ENCODE results near the gene ACOT7. TPM values are rescaled to one million over a fixed set of nuclear protein-coding genes. Genes with fewer than 3 reads are reported as not detected.

The ACOT7 gene
- total RNA-seq, 1 experiment from 2014 or later = 120 TPM

DNA sequence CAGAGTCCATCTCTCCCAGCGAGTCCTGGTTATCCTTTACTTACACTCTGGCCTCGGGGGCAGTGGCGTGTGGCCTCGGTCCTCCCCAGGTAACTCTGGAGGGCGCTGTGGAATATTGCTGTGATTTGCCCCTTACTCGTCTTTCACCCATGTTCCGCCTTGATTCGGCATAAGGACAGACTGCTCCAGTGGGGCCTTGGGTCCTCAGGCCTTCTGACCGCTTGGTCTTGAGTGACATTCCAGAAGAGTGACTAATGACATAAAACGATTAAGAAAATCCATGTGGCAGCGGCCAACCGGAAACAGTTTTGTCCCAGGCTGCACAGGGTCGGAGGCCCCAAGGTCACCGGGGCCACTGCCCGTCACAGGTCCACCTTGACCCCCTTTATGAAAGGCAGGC, 168.8 kb downstream of the ACOT7 start:
- TF ChIP-seq, protein P1, sequence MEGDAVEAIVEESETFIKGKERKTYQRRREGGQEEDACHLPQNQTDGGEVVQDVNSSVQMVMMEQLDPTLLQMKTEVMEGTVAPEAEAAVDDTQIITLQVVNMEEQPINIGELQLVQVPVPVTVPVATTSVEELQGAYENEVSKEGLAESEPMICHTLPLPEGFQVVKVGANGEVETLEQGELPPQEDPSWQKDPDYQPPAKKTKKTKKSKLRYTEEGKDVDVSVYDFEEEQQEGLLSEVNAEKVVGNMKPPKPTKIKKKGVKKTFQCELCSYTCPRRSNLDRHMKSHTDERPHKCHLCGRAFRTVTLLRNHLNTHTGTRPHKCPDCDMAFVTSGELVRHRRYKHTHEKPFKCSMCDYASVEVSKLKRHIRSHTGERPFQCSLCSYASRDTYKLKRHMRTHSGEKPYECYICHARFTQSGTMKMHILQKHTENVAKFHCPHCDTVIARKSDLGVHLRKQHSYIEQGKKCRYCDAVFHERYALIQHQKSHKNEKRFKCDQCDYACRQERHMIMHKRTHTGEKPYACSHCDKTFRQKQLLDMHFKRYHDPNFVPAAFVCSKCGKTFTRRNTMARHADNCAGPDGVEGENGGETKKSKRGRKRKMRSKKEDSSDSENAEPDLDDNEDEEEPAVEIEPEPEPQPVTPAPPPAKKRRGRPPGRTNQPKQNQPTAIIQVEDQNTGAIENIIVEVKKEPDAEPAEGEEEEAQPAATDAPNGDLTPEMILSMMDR (IDR thresholded peaks at IDR 0.05) = no peak
- no peak for TF ChIP-seq TCF7L2 (IDR thresholded peaks at IDR 0.05; ENCODE audit: low read depth, low read length)
- peak; percentile 49 for TF ChIP-seq POLR2AphosphoS5 (IDR thresholded peaks at IDR 0.05; ENCODE audit: low read depth, low read length)
- Histone ChIP-seq H3K4me3 (ENCODE audit: low read depth in 2 of 2, low read length in 2 of 2) (no peak overlapping the region), H3K27ac (ENCODE audit: low read length) (peak overlapping the region; percentile 64), H3K36me3 (ENCODE audit: control insufficient read depth, insufficient read depth, low read length) (peaks cover 10% of the 10 kb centered on the region; the same call in 1 of the 2 replicates), H3K9me3 (ENCODE audit: control insufficient read depth, insufficient read depth, low read depth, low read length) (no peaks in the 10 kb centered on the region), H3K27me3 (ENCODE audit: control insufficient read depth, insufficient read depth, low read length) (no peaks in the 10 kb centered on the region), H3K4me1 (ENCODE audit: control insufficient read depth, insufficient read depth, low read length) (peaks cover 17% of the 10 kb centered on the region)
- ATAC-seq (peak; percentile 73), DNase-seq (ENCODE audit: low read depth, low spot score) (no peak)
- intact Hi-C loops (cut with micrococcal nuclease; ENCODE audit: unreplicated experiment) (no loop called here), in situ Hi-C loops (cut with HindIII; ENCODE audit: low pct_unique_long_range_greater_than_20kb, low sequenced_read_pairs) (no loop called here)
- POLR2A ChIA-PET = no interaction called here
- BruUV-seq (replicated peaks) = no TSS peak
- CTCF ChIA-PET = interaction anchor here (1.5 kb wide), 1 partner anchor 20 kb away, joined by 5 read pairs; no protein-coding TSS in a partner anchor

DNA sequence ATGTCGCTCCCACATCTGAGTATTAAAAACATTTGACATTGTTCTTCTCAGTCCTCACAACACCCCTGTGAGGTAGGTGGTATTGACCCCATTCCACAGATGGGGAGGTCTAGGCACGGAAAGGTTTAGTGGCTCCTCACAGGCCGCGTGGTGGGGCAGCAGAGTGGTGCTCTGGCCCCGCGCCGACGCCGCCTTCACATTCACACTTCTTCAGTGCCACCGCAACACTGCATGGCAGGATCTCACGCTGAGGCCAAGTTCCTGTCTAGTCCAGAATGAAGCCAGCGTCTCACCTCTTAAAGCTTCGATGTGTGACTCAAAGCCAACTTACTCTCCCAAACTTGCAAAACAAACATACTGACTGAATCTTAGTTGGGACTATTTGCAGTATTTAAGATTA, 169.9 kb downstream of the ACOT7 start:
- ChIA-PET CTCF (no interaction called here), POLR2A (interaction anchor here (1.4 kb wide), 1 partner anchor 17 kb away, joined by 3 read pairs; the partner anchor contains the start of gene RNF207)
- Histone ChIP-seq H3K4me3 (ENCODE audit: low read depth in 2 of 2, low read length in 2 of 2) (no peak overlapping the region), H3K36me3 (ENCODE audit: control insufficient read depth, insufficient read depth, low read length) (peaks cover 10% of the 10 kb centered on the region; the same call in 1 of the 2 replicates), H3K9me3 (ENCODE audit: control insufficient read depth, insufficient read depth, low read depth, low read length) (no peaks in the 10 kb centered on the region), H3K4me1 (ENCODE audit: control insufficient read depth, insufficient read depth, low read length) (peaks cover 17% of the 10 kb centered on the region), H3K27ac (ENCODE audit: low read length) (peak overlapping the region; percentile 64; the same call in 1 of the 2 replicates), H3K27me3 (ENCODE audit: control insufficient read depth, insufficient read depth, low read length) (no peaks in the 10 kb centered on the region)
- TF ChIP-seq TCF7L2 (IDR thresholded peaks at IDR 0.05; ENCODE audit: low read depth, low read length) (no peak), POLR2AphosphoS5 (IDR thresholded peaks at IDR 0.05; ENCODE audit: low read depth, low read length) (no peak; the same call in 1 of the 2 replicates)
- TF ChIP-seq, protein P2, sequence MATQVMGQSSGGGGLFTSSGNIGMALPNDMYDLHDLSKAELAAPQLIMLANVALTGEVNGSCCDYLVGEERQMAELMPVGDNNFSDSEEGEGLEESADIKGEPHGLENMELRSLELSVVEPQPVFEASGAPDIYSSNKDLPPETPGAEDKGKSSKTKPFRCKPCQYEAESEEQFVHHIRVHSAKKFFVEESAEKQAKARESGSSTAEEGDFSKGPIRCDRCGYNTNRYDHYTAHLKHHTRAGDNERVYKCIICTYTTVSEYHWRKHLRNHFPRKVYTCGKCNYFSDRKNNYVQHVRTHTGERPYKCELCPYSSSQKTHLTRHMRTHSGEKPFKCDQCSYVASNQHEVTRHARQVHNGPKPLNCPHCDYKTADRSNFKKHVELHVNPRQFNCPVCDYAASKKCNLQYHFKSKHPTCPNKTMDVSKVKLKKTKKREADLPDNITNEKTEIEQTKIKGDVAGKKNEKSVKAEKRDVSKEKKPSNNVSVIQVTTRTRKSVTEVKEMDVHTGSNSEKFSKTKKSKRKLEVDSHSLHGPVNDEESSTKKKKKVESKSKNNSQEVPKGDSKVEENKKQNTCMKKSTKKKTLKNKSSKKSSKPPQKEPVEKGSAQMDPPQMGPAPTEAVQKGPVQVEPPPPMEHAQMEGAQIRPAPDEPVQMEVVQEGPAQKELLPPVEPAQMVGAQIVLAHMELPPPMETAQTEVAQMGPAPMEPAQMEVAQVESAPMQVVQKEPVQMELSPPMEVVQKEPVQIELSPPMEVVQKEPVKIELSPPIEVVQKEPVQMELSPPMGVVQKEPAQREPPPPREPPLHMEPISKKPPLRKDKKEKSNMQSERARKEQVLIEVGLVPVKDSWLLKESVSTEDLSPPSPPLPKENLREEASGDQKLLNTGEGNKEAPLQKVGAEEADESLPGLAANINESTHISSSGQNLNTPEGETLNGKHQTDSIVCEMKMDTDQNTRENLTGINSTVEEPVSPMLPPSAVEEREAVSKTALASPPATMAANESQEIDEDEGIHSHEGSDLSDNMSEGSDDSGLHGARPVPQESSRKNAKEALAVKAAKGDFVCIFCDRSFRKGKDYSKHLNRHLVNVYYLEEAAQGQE (IDR thresholded peaks at IDR 0.05; ENCODE audit: insufficient read depth in 1 of 2, low read depth in 2 of 2, low read length in 1 of 2) = no peak
- ATAC-seq (no peak), DNase-seq (ENCODE audit: low read depth, low spot score) (no peak)
- TSS peak; percentile 89 for BruUV-seq (replicated peaks)
- intact Hi-C loops (cut with micrococcal nuclease; ENCODE audit: unreplicated experiment) = no loop called here
- in situ Hi-C loops (cut with HindIII; ENCODE audit: low pct_unique_long_range_greater_than_20kb, low sequenced_read_pairs) = no loop called here

DNA sequence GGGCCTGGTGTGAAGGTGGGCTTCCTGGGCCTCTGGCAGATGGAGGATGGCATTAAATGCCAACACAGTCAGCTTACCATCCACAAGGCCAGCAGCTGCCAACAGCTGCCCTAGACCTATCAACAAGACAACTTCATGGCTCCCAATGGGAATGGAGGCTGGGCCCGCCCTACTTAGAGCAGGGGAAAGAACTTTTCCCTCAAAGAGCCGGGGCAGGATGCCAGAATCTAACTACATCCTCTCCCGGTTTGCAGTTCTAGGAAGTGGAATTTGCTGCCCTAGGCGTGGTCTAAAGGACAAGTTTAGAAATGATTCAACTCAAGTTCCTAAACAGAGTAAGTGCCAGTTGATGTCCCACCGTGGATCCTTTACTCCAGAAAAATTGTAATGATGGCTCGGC, 170.9 kb downstream of the ACOT7 start:
- peaks cover 17% of the 10 kb centered on the region for H3K4me1 ChIP-seq (ENCODE audit: control insufficient read depth, insufficient read depth, low read length)
- no peak overlapping the region; the same call in 1 of the 2 replicates for H3K27ac ChIP-seq (ENCODE audit: low read length)
- in situ Hi-C loops (cut with HindIII; ENCODE audit: low pct_unique_long_range_greater_than_20kb, low sequenced_read_pairs) (no loop called here), intact Hi-C loops (cut with micrococcal nuclease; ENCODE audit: unreplicated experiment) (no loop called here)
- BruUV-seq (replicated peaks) = no TSS peak
- no peaks in the 10 kb centered on the region for H3K27me3 ChIP-seq (ENCODE audit: control insufficient read depth, insufficient read depth, low read length)
- ChIA-PET POLR2A (no interaction called here), CTCF (no interaction called here)
- H3K36me3 ChIP-seq (ENCODE audit: control insufficient read depth, insufficient read depth, low read length) = peaks cover 10% of the 10 kb centered on the region; the same call in 1 of the 2 replicates
- no peak for TF ChIP-seq SIN3A (IDR thresholded peaks at IDR 0.05; ENCODE audit: borderline replicate concordance, insufficient read depth, low read depth, low read length)
- TF ChIP-seq, protein P2 (IDR thresholded peaks at IDR 0.05; ENCODE audit: insufficient read depth in 1 of 2, low read depth in 2 of 2, low read length in 1 of 2) = no peak
- no peak; the same call in 1 of the 2 replicates for TF ChIP-seq POLR2AphosphoS5 (IDR thresholded peaks at IDR 0.05; ENCODE audit: low read depth, low read length)
- TF ChIP-seq TCF7L2 (IDR thresholded peaks at IDR 0.05; ENCODE audit: low read depth, low read length) = no peak
- TF ChIP-seq, protein P1 (IDR thresholded peaks at IDR 0.05) = no peak
- H3K4me3 ChIP-seq (ENCODE audit: low read depth in 2 of 2, low read length in 2 of 2) = no peak overlapping the region
- DNase-seq (ENCODE audit: low read depth, low spot score) (no peak), ATAC-seq (0 out of 2 replicates have a peak, but pooled peaks have one; percentile 19)
- no peaks in the 10 kb centered on the region for H3K9me3 ChIP-seq (ENCODE audit: control insufficient read depth, insufficient read depth, low read depth, low read length)

Data from Panc1 (cell line).